ENCODE measurements around the gene SATB1.
"Not testable (repeated sequence)": the region's sequence is repeated elsewhere in the genome, so short reads cannot be mapped to it uniquely, and the experiment has no call there.

Gene SATB1

DNA sequence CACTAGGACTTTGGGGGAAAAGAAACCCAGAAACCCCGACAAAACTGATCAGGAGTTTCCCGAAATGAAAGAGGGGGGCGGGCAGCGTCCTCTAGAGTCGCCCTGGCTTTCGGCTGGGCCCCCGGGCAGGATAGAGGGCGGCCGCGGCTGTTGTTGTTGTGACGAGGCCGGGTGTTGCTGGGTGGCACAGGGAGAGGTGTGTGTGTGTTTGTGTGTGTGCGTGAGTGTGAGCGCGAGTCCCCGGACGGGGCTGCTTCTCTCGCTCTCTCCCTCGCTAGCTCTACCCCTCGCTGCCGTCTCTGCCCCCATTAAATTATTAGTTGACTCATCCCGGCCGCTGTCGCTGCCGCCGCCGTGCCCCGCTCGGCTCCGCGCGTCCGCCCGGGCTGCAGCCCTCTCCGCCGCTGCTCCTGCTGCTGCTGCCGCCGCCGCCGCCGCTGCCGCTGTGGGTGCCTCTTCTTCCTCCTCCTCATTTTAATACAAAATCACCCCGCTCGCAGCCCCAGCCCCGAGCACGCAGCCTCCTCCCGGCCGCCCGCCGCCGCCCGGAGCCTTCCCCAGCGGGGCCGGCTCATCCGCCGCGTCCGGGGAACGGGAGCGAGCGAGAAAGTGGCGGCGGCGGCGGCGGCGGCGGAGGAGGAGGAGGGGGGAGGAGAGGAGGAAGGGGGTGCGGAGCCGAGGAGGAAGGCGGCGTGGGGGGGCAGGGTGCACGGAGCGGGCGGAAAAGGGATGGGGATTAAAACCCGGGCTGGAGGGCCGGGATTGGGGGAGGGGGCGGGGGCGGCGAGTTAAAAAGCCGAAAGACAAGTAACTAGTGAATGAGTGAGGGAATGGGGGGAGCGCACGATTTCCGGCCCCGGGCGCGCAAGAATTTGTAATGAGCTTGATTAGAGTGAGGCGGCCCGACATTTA is at the start of gene SATB1:
Gene SATB1 (minus strand): TSS at position 611 of the 912 bp plus-strand sequence. CDS start 4,372 bp downstream, outside the sequence.
- DNase-seq (ENCODE audit: low read depth in 4 of 4, low spot score in 1 of 4), result peak in 3 of 4 experiments; percentile 51 to 58 (median 55)

DNA sequence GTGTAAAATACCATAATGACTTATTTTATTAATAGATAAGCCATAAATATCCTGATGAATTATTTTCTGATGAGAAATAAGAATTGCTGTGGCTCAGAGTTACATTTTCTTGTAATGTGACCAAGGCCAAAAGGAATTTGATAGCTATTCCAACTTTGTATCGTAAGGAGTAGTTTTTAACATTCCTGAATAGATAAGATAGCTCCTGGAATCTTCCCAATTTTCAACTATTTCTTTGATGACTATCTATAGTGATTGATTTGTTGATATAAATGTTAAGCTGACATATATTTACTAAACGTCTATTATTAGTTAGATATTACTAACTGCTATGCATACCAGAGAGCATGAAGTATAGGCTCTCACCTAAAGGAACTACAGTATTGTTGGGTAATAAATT is 49.1 kb upstream of the SATB1 start:
- DNase-seq (ENCODE audit: low read depth in 4 of 4, low spot score in 1 of 4), result no peak

DNA sequence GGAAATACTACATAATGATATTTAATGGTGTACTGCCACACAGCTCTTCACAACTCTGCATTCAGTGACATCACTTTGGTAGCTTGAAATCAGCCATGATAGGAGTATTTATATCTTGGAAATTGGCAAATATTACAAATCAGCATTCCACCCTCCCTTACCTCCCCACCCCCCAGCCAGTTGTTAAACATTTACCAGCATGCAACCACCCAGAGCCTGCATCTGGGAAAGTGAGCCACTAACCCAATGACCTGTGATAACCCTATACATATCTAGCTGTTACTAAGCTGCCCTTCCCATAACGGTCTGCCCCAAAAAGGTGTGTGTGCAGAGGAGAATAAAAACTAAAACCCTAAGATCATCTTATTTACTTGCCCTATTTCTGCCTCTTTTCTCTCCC is 44.6 kb upstream of the SATB1 start:
- DNase-seq (ENCODE audit: low read depth in 4 of 4, low spot score in 1 of 4), result no peak

DNA sequence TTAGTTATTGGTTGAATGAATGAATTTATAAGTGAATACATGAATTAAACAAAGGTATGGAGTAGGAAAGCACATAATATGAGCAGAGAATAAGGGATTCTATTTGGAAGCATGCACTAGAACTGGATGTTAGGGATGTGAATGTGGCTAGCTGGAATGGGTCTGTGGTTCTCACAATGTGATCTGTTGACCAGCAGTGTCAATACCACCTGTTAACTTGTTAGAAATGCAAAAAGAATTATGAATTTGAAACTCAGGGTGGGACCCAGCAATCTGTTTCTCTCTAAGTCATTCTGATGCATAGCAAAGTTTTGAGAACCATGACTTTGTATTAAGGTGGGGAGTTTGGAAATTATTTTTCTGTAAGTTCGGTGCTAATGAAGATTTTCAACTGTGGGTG is 41.0 kb upstream of the SATB1 start:
- no peak for DNase-seq (ENCODE audit: low read depth in 4 of 4, low spot score in 1 of 4)

DNA sequence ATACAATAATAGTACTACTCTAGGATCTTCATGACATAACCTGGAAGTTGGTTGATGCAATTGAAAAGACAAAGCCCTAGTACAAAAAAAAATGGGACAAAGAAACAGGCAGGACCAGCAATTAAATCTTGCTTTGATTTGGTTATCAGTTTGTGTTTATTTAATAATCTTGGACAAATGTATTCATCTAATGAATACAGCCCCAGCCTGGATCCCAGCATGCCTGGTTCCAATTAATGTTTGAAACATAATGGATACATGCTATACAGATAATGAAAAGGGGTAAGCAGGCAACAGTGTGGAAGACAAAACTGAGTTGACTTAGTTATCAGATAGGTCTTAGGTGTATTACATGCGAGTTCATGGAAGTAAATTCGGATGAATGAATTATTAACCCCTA is 29.6 kb upstream of the SATB1 start:
- DNase-seq (ENCODE audit: low read depth in 4 of 4, low spot score in 1 of 4), result no peak

DNA sequence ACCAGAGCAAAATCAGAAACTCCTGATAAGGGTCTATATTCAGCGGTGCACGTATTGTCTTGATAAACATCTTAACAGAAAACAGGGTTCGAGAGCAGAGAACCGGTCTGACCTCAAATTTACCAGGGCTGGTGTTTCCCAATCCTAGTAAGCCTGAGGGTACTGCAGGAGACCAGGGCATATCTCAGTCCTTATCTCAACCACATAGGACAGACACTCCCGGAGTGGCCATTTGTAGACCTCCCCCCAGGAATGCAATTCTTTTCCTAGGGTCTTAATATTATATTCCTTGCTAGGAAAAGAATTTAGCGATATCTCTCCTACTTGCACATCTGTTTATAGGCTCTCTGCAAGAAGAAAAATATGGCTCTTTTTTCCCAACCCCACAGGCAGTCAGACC is 24.5 kb upstream of the SATB1 start:
- not testable (repeated sequence) for DNase-seq (ENCODE audit: low read depth in 4 of 4, low spot score in 1 of 4)

DNA sequence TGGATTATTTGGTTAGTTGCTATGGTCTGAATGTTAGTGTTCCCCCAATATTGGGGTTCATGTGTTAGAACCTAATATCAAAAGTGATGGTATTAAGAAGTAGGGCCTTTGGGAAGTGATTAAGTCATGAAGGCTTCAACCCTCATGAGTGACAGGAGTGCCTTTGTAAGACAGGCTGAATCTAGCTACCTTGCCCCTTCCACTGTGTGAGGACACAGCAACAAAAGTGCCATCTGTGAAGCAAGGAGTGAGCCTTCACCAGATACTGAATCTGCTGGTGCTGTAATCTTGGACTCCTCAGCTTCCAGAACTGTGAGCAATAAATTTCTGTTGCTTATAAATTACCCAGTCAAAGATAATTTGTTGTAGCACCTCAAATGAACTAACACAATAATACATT is 22.6 kb upstream of the SATB1 start:
- no peak for DNase-seq (ENCODE audit: low read depth in 4 of 4, low spot score in 1 of 4)

DNA sequence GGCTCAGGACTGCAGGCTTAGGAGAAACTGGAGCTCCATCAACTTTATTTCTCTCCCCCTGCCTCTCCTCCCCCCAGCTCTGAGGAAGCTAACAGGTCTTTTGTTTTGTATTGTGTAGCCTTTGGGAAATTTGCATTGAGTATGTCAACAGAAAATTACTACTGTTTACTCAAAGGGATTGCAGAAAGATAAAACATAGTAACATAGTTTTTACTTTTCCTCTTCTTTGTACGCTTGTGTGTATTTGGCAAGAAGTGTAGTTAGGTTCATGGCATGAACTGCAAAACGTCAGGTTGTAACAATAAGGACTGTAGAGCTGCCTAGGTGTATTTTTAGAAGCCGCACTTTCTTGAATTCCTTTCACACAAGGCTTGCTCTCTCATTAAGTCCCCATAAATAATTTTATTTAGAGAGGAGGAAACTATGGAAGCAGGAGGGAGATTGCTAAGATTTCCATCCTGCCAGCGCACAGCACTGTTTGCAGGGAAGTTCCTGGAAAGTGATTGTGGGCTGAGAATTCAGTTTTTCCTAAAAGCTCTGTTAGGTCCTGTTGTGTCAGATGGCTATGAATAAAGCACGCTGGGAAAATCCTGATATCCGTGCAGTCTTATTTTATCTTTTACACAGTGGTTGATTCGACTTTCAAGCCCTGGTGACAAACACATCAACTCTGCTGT is 21.1 kb upstream of the SATB1 start:
- DNase-seq (ENCODE audit: low read depth in 4 of 4, low spot score in 1 of 4), result no peak

DNA sequence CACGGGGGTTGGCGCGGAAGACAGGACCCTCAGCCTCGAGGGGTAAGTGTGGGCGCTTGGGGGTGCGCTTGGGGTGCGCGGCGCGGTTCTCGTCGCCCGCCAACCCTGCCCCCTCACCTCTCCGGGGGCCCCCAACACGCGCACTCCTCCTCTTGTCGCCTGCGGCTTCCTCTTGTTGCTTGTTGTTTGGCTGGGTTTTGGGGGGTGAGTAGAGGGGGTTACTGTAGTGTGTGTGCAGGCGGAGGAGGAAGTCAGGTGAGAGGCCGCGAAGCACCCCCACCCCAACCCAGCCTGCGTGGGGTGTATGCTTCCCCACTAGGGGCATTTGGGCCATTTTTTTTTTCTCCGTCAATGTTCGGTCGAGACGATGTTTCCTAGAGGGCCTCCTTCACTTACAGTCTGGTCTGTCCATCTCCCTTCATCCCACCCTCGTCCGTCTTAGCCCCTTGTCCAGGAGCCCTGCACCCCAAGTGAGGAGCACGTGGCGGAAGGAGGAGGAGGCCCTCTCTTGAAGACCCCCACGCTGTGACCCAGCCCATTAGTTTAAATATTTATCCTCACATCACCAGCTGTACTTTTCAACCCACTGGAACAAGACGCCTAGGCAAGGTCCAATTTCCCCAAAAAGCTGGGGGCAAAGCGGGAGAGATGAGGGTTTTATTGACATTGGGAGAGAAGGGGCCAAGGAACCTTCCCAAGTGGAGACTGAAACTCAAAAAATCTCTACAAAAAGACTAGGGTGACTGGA is 20.4 kb upstream of the SATB1 start:
- peak in 3 of 4 experiments; percentile 41 to 62 (median 58) for DNase-seq (ENCODE audit: low read depth in 4 of 4, low spot score in 1 of 4)

DNA sequence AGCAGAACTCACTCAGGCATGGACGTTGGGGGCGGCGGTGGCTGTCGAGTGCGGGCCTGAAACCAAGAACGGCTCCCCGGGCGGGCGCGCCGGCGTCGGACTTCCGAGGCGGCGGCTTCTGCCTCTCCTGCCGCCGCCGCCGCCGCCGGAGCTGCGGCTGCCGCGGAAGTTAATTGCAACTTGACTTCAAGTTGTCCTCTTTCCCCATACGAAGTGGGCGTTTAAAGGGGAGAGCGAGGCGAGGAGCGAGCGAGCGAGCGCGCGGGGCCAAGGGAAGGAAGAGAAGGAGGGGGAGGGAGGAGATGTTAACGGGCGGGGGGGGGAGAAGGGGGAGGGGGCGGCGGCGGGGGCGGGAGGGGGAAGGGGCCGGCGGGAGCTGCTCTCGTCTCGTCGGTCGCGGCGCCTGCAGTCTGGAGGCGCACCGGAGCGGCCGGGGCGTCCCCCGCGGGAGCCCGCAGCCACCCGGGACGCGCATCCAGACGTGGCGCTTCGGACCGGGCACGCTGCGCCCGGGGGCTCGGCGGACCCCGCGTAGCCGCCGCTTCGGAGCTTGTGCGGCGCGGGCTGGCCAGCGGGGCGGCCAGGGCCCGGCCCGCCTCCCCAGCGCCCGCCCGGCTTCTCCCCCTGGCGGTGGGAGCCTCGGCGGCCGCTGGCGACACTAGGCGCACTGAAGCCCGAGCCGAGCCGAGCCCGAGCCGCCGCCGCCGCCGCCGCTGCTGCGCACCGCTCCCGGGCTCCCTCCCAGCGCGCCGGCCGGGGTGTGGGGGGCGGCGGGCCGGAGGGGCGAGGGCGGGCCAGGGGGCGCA is 19.7 kb upstream of the SATB1 start:
- peak in 3 of 4 experiments; percentile 52 to 61 (median 57) for DNase-seq (ENCODE audit: low read depth in 4 of 4, low spot score in 1 of 4)

DNA sequence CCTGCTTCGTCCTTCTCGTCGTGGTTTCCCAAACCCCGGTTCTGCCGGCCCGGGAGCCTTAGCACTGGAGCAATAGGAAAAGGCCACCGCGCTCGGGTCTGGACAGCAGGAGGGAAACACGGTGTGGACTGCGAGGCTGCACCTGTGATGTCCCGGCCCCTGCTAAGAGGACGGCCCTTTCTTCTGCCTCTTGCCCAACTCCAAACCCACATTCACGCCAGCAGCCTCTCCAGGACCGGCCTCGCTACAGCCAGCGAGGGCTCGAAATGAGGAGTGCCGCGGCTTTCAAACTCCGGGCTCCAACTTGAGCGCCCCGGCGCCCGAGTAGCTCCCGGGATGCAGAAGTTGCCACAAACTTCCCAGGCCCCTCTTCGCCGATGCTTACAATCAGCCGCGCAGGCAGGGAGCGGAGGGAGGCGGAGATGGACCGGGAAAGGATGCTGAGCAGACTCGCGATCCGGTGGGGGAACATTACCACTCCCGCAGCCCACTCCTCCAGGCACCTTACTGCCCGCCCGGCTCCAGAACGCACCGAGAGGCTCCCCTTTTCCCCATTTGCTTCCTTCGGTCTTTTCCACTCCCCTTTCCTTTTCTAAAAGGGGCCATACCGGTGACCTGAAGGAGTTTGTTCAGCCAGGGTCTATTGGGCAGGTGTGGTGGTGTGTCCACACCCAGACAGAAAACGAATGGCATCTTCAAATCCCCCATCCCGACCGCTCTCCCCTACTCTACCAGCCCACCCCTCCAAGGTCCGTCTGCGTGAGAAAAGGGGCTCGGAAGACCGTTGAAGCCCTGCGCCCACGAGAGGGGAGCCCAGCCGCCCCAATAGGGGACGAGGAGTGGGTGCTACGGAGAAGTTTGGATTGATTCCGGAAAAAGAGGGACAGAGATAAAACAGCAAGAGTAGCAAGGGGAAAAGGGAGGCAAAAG is 18.8 kb upstream of the SATB1 start:
- DNase-seq (ENCODE audit: low read depth in 4 of 4, low spot score in 1 of 4), result no peak

DNA sequence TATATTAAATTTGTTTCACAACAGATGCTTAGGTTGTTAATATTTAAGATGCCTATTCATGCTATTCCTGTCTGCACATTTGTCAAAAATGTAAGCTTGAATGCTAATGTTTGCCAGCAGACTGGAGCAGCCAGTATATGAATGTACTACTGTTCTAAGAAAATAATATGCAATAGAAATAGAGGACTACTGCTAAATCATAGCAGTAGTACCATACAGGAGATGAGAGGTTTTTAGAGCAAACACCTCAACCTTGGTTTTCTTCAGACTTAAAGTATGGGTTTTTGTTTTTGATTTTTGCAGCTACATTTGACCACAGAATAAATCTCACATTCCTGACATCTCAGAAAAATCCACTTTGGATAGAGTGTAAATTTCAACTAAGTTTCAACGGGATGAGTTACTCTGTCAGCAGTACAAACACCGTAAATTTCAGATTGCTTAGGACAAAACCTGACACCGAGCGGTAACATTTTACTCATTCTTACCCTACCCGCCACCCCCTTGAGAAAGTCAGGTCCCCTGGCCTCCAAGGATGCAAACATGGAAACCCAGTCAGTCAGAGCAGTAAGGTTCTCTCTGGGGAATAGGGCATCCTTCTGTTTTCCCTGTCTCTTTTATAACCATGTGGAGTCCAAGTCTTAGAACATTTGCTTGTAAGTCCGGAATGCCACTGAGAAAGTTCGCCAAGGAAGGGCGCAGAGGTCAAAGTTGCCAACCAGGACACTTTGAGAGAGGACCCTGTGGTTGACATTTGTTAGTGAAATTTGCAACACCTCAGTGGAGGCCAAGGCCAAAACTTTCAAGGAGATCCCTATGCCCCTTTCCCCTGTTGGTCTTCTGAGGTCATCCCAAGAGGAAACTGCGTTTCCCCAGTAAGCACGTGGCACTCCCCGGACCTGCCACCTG is 17.9 kb upstream of the SATB1 start:
- DNase-seq (ENCODE audit: low read depth in 4 of 4, low spot score in 1 of 4), result no peak

DNA sequence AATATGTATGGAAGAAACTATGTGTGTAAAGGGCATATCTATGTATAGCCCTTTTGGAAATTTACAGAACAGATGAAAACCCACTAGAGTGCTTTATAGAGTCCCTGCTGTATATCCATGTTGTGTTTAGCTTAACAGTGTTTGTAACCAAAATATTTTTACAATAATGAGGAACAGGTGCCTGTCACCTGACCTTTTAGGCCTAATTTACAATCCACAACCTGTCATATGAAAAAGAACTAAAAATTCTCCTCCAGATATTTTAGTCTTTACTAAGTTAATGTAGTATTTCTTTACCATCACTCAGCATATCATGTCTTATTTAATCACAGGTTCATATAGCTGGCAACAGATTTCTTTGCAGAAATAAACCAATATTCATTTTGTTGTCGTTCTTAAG is 16.4 kb upstream of the SATB1 start:
- DNase-seq (ENCODE audit: low read depth in 4 of 4, low spot score in 1 of 4), result no peak

DNA sequence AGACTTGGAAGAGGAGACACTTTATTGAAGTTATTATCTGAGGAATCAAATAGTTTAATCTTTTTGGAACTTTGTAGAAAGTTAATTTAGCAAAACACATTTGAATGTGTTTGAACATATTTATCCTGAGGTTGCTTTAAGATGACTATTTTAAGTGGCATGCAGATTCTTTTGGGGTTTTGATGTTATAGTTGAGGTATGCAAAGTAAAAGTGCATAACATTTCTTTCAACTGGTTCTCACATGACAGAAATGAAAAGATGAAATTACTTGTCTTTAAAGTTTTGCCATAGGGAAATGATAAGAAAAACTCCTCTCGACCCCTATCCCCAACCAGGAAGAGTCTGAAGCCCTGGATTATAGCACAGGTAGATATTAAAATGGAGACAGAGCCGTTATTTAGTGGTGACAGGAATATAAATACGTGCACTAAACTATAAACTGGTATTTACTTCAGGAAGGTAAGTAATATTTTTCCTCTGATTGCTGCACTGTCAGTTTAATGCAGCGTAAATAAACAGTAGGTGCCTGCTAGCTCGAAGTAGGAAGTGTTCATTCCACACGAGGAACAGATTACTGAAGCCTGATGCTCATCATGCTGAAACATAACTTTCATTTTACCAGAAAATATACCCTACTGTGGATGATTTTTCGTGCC is 15.1 kb upstream of the SATB1 start:
- no peak for DNase-seq (ENCODE audit: low read depth in 4 of 4, low spot score in 1 of 4)

DNA sequence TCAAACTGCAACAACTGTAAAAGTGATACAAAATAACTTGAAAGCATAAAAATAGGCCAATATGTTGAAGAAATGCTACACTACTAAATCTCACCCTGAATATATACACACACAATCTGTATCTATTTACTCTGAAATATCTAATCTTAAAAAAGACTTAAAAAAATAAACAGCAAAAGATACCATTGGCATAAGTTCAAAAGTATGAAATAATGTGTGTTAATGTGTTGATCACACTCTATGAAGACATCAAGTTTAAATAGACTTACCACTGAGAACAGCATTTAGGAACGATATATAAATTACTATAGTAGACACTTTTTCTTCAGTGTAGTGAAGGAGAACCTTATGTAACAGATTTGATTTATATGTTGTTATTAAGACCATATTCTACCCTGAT is 14.1 kb upstream of the SATB1 start:
- DNase-seq (ENCODE audit: low read depth in 4 of 4, low spot score in 1 of 4), result no peak

DNA sequence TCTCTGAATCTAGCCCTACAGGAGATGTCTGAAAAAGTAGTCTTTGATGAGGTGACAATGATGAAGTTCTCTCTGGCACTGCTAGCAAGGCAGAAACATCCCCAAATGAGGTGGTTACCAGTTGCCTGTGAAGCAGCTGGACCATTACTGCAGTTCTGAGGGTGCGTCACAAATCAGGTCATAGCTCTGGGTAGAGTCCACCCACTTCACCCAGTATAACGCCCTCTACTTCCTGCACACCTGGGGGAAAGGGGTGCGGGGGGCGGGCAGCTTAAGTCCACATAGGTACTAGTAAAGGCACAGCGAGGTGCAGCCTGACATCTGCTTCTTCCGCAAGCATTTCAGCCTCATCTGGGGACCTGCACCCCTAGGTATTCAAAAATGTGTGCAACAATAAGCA is 13.4 kb upstream of the SATB1 start:
- DNase-seq (ENCODE audit: low read depth in 4 of 4, low spot score in 1 of 4), result peak in 1 of 4 experiments; percentile 53

DNA sequence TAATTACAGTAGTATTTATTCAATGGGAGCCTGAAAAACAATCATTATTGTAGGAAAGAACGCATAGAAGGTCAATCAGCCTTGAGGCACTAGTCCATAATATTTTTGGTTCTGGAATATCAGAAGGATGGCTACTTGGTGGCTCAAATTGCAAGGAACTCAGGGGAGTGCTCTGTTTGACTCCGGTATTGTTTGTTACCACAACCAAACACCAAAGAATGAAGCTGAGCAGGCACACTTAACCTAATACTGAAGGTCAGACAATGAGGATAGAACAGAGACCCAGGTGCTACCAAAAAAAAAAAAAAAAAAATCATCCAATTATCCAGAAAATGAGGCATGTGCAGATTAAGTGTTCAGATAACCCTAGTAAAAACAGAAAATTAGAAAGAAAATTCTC is 11.1 kb upstream of the SATB1 start:
- DNase-seq (ENCODE audit: low read depth in 4 of 4, low spot score in 1 of 4), result no peak

DNA sequence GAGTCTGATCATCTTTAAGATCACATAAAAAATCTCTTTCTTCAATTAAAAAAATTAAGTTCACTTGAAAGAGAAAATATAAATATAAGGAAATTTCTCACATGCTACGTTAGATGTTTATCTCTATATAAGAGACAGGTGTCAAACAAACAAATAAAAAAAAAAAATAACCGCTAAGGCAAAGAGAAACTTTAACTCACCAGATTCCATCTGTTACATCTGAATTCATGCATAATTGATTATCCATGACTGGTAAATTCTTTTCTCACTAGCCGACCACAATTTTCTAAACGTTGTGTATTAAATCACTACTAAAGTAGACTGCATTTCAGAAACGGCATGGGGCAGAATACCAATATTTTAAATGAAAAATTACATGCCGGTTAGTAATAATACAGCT is 9.6 kb upstream of the SATB1 start:
- DNase-seq (ENCODE audit: low read depth in 4 of 4, low spot score in 1 of 4), result no peak

Measured in stimulated activated CD4-positive, alpha-beta T cell treated with anti-CD3 and anti-CD28 coated beads, Interleukin-1b, Interleukin-23, amount 100 ng/mL, for 24 hours (primary cell).